GM13976 (cell line): ENCODE results near the gene CENATAC.

Experiments
- DNase-seq: peaks from one replicate; pipeline ENCODE4 v3.0.0; 2012; ENCODE audit warnings: low spot score
- CTCF ChIP-seq: IDR thresholded peaks from 2 replicates; pipeline ENCODE4 v1.5.1; 2012; ENCODE audit warnings: borderline replicate concordance, mild to moderate bottlenecking; ENCODE audit not compliant: insufficient read depth; ENCODE audit errors: extremely low read depth, missing control alignments, control extremely low read depth
- in situ Hi-C: fragments of 300-500 bp; cut with MboI; formaldehyde crosslinking; loops from one replicate; pipeline ENCODE4 v1.12.0; 2022; ENCODE audit warnings: low sequenced_read_pairs, mixed read lengths, inconsistent platforms; ENCODE audit not compliant: unreplicated experiment

The CENATAC gene

GRCh38 chr11:118996926-118997626, 862 bp upstream of the CENATAC start:
- in situ Hi-C loops = no loop called here

GRCh38 chr11:118998388-118998717, 415 bp downstream of the CENATAC start:
- no peak for TF ChIP-seq CTCF
- in situ Hi-C loops = no loop called here
- no peak for DNase-seq

More at GRCh38 chr11:118996926-118997626, 862 bp upstream of the CENATAC start:
- peak; percentile 13 for TF ChIP-seq CTCF
- DNase-seq = peak; percentile 71

GRCh38 chr11:118998822-118999221, 884 bp downstream of the CENATAC start:
- TF ChIP-seq CTCF = no peak
- in situ Hi-C loops = no loop called here
- no peak for DNase-seq

- DNase-seq = no peak
- no peak for TF ChIP-seq CTCF
- in situ Hi-C loops = no loop called here
Observed at GRCh38 chr11:119000906-119001305, 3.0 kb downstream of the CENATAC start.

GRCh38 chr11:119006656-119007055, 8.7 kb downstream of the CENATAC start:
- in situ Hi-C loops = no loop called here
- DNase-seq = no peak
- TF ChIP-seq CTCF = no peak

- in situ Hi-C loops = no loop called here
- DNase-seq = peak; percentile 5
- TF ChIP-seq CTCF = no peak
Observed at GRCh38 chr11:119011476-119012053, 13.6 kb downstream of the CENATAC start.
